ENCODE data around the gene ROR1.

ROR1 gene

GRCh38 chr1:63856924-63857323, 83.1 kb downstream of the ROR1 start:
- DNase-seq (ENCODE audit: low read depth in 2 of 2): no peak

GRCh38 chr1:63857478-63857877, 83.7 kb downstream of the ROR1 start:
- DNase-seq (ENCODE audit: low read depth in 2 of 2): no peak

GRCh38 chr1:63858153-63858552, 84.3 kb downstream of the ROR1 start:
- no peak for DNase-seq (ENCODE audit: low read depth in 2 of 2)

GRCh38 chr1:63859480-63860275, 85.9 kb downstream of the ROR1 start:
- no peak for DNase-seq (ENCODE audit: low read depth in 2 of 2)

GRCh38 chr1:63861052-63861691, 87.4 kb downstream of the ROR1 start:
- no peak for DNase-seq (ENCODE audit: low read depth in 2 of 2)

GRCh38 chr1:63863145-63863544, 89.3 kb downstream of the ROR1 start:
- no peak for DNase-seq (ENCODE audit: low read depth in 2 of 2)

GRCh38 chr1:63864224-63864641, 90.4 kb downstream of the ROR1 start:
- DNase-seq (ENCODE audit: low read depth in 2 of 2): no peak

- no peak for DNase-seq (ENCODE audit: low read depth in 2 of 2)
These were observed 91.7 kb downstream of the ROR1 start for GRCh38 chr1:63865561-63865960.

GRCh38 chr1:63866084-63866483, 92.3 kb downstream of the ROR1 start:
- DNase-seq (ENCODE audit: low read depth in 2 of 2): no peak

GRCh38 chr1:63867429-63868176, 93.8 kb downstream of the ROR1 start:
- DNase-seq (ENCODE audit: low read depth in 2 of 2): no peak

GRCh38 chr1:63868268-63868781, 94.5 kb downstream of the ROR1 start:
- no peak for DNase-seq (ENCODE audit: low read depth in 2 of 2)

- no peak for DNase-seq (ENCODE audit: low read depth in 2 of 2)
These were observed 96.3 kb downstream of the ROR1 start for GRCh38 chr1:63870152-63870551.

GRCh38 chr1:63871463-63871862, 97.6 kb downstream of the ROR1 start:
- no peak for DNase-seq (ENCODE audit: low read depth in 2 of 2)

GRCh38 chr1:63873751-63874150, 99.9 kb downstream of the ROR1 start:
- no peak for DNase-seq (ENCODE audit: low read depth in 2 of 2)

GRCh38 chr1:63874278-63874880, 100.6 kb downstream of the ROR1 start:
- no peak for DNase-seq (ENCODE audit: low read depth in 2 of 2)

GRCh38 chr1:63875636-63876035, 101.8 kb downstream of the ROR1 start:
- no peak for DNase-seq (ENCODE audit: low read depth in 2 of 2)

- no peak for DNase-seq (ENCODE audit: low read depth in 2 of 2)
These were observed 103.4 kb downstream of the ROR1 start for GRCh38 chr1:63877021-63877767.

- no peak for DNase-seq (ENCODE audit: low read depth in 2 of 2)
These were observed 104.0 kb downstream of the ROR1 start for GRCh38 chr1:63877816-63878215.

GRCh38 chr1:63878932-63879331, 105.1 kb downstream of the ROR1 start:
- DNase-seq (ENCODE audit: low read depth in 2 of 2): no peak

GRCh38 chr1:63880958-63881576, 107.2 kb downstream of the ROR1 start:
- no peak for DNase-seq (ENCODE audit: low read depth in 2 of 2)

Data from activated CD4-positive, alpha-beta T cell treated with anti-CD3 and anti-CD28 coated beads for 24 hours (primary cell).